ENCODE results near the gene TCFL5. TPM values are rescaled to one million over a fixed set of nuclear protein-coding genes. Genes with fewer than 3 reads are reported as not detected.
A peak's percentile ranks its signal among the peaks of the same experiment; 100 is the strongest.

The TCFL5 gene
- total and polyA plus RNA-seq, 4 donors: 4.5 to 10.7 (median 4.7) TPM

- no peak for ATAC-seq (ENCODE audit: low FRiP score)
- DNase-seq: peak; percentile 82 to 88
- intact Hi-C loops (cut with DNase I): loop anchor here (2.0 to 10.0 kb wide), 5 partner anchors 123 to 487 kb away; partner anchors contain the start of gene ADRM1 (in 1 of the 2)
Measured at GRCh38 chr20:62791301-62792181, 70.1 kb downstream of the TCFL5 start.

More at GRCh38 chr20:62791301-62792181, 70.1 kb downstream of the TCFL5 start:
- WGBS, 2 donors: 32 to 37% methylated on average over 23 of the region's 23 CpGs
- Histone ChIP-seq H3K4me3 (ENCODE audit: low read length in 2 of 2) (no peak overlapping the region), H3K9me3 (ENCODE audit: control insufficient read depth, low read length) (no peaks in the 10 kb centered on the region), H3K27me3 (ENCODE audit: control insufficient read depth in 1 of 2, insufficient read depth in 2 of 2, low read length in 1 of 2) (no peaks in the 10 kb centered on the region), H3K4me1 (ENCODE audit: control insufficient read depth in 1 of 2, insufficient read depth in 2 of 2, low read length in 2 of 2) (no peaks in the 10 kb centered on the region), H3K27ac (ENCODE audit: low read depth in 1 of 2, low read length in 2 of 2) (no peak overlapping the region), H3K36me3 (ENCODE audit: control insufficient read depth in 1 of 2, insufficient read depth in 2 of 2, low read length in 1 of 2) (no peaks in the 10 kb centered on the region)

Other genes starting within 250 kb of the TCFL5 start
- 10 to 100 TPM; 13.9 to 14.6 TPM for gene SLCO4A1, start 219.3 kb downstream of the TCFL5 start, total RNA-seq
- gene SLCO4A1, start 219.3 kb downstream of the TCFL5 start, polyA plus RNA-seq: 1 to 10 TPM; 1.0 to 4.1 TPM
- gene NTSR1, start 153.0 kb downstream of the TCFL5 start, total RNA-seq: not detected
- gene NTSR1, start 153.0 kb downstream of the TCFL5 start, polyA plus RNA-seq: not detected
- 1 to 10 TPM; 7.5 to 7.6 TPM for gene MRGBP, start 65.3 kb downstream of the TCFL5 start, total RNA-seq
- gene MRGBP, start 65.3 kb downstream of the TCFL5 start, polyA plus RNA-seq: 1 to 10 TPM; 4.0 to 7.8 TPM
- gene OGFR, start 57.0 kb downstream of the TCFL5 start, total RNA-seq: 10 to 100 TPM; 31.7 to 42.6 TPM
- 10 to 100 TPM; 18.5 to 58.8 TPM for gene OGFR, start 57.0 kb downstream of the TCFL5 start, polyA plus RNA-seq
- gene COL9A3, start 44.8 kb downstream of the TCFL5 start, total RNA-seq: 1 to 10 TPM; 1.5 to 6.5 TPM
- gene COL9A3, start 44.8 kb downstream of the TCFL5 start, polyA plus RNA-seq: under 1 TPM; 0.13 to 0.77 TPM
- gene DIDO1, start 64.7 kb upstream of the TCFL5 start, total RNA-seq: 10 to 100 TPM; 45.8 to 64.2 TPM
- gene DIDO1, start 64.7 kb upstream of the TCFL5 start, polyA plus RNA-seq: 10 to 100 TPM in 1 of 2 donors, 1 to 10 TPM in 1; 8.1 to 40.3 TPM
- 10 to 100 TPM; 22.0 to 23.7 TPM for gene GID8, start 76.3 kb upstream of the TCFL5 start, total RNA-seq
- 10 to 100 TPM in 1 of 2 donors, 1 to 10 TPM in 1; 8.9 to 15.0 TPM for gene GID8, start 76.3 kb upstream of the TCFL5 start, polyA plus RNA-seq
- gene SLC17A9, start 90.9 kb upstream of the TCFL5 start, total RNA-seq: 10 to 100 TPM; 17.8 to 18.5 TPM
- 10 to 100 TPM in 1 of 2 donors, 1 to 10 TPM in 1; 5.3 to 54.5 TPM for gene SLC17A9, start 90.9 kb upstream of the TCFL5 start, polyA plus RNA-seq
- gene BHLHE23, start 145.1 kb upstream of the TCFL5 start, total RNA-seq: not detected
- not detected for gene BHLHE23, start 145.1 kb upstream of the TCFL5 start, polyA plus RNA-seq

All from aorta (tissue), 5 donors.